ENCODE data around the gene LY9. TPM values are rescaled to one million over a fixed set of nuclear protein-coding genes. Genes with fewer than 3 reads are reported as not detected.

LY9 gene
- polyA plus RNA-seq, 10 donors: 0.04 to 5.1 (median 0.24) TPM

GRCh38 chr1:160801836-160802580 is 6.0 kb downstream of the LY9 start:
- DNase-seq: no peak

- no peak for DNase-seq
Measured at GRCh38 chr1:160806109-160806665, 10.2 kb downstream of the LY9 start.

- no peak for DNase-seq
Measured at GRCh38 chr1:160806784-160807183, 10.8 kb downstream of the LY9 start.

- no peak for DNase-seq
Measured at GRCh38 chr1:160807247-160807646, 11.3 kb downstream of the LY9 start.

GRCh38 chr1:160807738-160808137 is 11.8 kb downstream of the LY9 start:
- no peak for DNase-seq

- DNase-seq: no peak
Measured at GRCh38 chr1:160808289-160808688, 12.3 kb downstream of the LY9 start.

GRCh38 chr1:160810486-160810885 is 14.5 kb downstream of the LY9 start:
- no peak for DNase-seq

GRCh38 chr1:160811147-160811546 is 15.2 kb downstream of the LY9 start:
- no peak for DNase-seq

- DNase-seq: no peak
Measured at GRCh38 chr1:160813215-160813614, 17.2 kb downstream of the LY9 start.

GRCh38 chr1:160814316-160814715 is 18.3 kb downstream of the LY9 start:
- no peak for DNase-seq

GRCh38 chr1:160814856-160815255 is 18.9 kb downstream of the LY9 start:
- DNase-seq: no peak

- DNase-seq: no peak
Measured at GRCh38 chr1:160818207-160818937, 22.4 kb downstream of the LY9 start.

GRCh38 chr1:160819186-160819585 is 23.2 kb downstream of the LY9 start:
- no peak for DNase-seq

GRCh38 chr1:160821627-160822026 is 25.7 kb downstream of the LY9 start:
- no peak for DNase-seq

- no peak for DNase-seq
Measured at GRCh38 chr1:160823296-160823695, 27.3 kb downstream of the LY9 start.

- DNase-seq: no peak
Measured at GRCh38 chr1:160826546-160826945, 30.6 kb downstream of the LY9 start.

- DNase-seq: no peak
Measured at GRCh38 chr1:160827418-160827817, 31.4 kb downstream of the LY9 start.

GRCh38 chr1:160829766-160830165 is 33.8 kb downstream of the LY9 start:
- DNase-seq: no peak

GRCh38 chr1:160830321-160831153 is 34.6 kb downstream of the LY9 start:
- peak in 2 of 3 donors; percentile 13 to 20 for DNase-seq

- peak in 1 of 3 donors; percentile 14 for DNase-seq
Measured at GRCh38 chr1:160834945-160835565, 39.1 kb downstream of the LY9 start.

- DNase-seq: no peak
Measured at GRCh38 chr1:160835751-160836150, 39.8 kb downstream of the LY9 start.

- DNase-seq: no peak
Measured at GRCh38 chr1:160836561-160836960, 40.6 kb downstream of the LY9 start.

All from muscle of back (tissue), 11 donors.